Stimulated activated CD8-positive, alpha-beta memory T cell treated with anti-CD3 and anti-CD28 coated beads, Interleukin-12 subunit alpha, Interleukin-12 subunit beta, amount 100 ng/mL, for 1 hour (primary cell): ENCODE results near the gene SLC19A1.
"Not testable (repeated sequence)": the region's sequence is repeated elsewhere in the genome, so short reads cannot be mapped to it uniquely, and the experiment has no call there.

ENCODE experiments used
- DNase-seq: peaks from one replicate; pipeline ENCODE4 v3.0.0-alpha.2; 2020; ENCODE audit warnings: low read depth

Gene SLC19A1

DNA sequence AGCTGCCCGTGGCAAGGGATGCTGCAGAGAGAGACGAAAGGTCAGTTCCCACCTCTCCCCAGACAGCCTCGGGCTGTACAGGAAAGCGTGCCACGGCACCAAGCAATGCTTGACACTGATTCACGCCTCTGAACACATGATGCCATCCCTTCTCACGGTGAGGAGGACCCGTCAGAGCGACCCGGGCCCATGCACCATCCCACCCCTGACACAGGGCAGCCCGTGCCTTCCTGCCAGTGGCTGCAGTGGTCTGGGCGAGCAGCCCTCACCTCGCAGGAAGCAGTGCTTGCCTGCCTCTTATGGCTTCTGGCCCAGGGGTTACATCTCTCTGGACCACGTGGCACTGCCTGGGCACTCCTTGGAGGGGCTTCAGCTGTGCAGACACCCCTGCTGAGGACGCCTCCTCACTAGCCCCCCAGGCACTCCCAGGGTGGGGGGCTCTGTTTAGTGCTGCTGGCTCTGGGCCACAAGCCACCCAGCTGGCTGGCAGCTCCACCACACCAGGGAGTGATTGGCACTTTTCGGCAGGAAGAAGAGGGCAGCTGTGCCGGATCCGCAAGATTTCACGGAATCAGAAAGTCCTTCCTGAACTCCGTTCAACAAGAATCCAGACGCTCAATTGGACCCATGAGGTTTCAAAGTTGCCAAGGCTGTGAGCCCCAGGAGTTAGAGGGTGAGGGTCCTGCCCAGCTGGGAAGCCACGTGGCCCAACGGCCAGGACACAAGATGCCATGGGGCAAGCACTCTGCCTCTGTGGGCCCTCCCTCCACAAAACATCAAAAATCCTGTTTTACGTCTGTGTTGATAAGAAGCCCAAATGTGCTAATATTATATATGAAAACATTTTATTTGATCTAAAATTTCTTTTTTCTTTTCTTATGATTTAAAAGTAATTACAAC, 34.8 kb upstream of the SLC19A1 start:
- no peak for DNase-seq

GRCh38 chr21:45575993-45576837, 34.0 kb upstream of the SLC19A1 start:
- DNase-seq = no peak

DNA sequence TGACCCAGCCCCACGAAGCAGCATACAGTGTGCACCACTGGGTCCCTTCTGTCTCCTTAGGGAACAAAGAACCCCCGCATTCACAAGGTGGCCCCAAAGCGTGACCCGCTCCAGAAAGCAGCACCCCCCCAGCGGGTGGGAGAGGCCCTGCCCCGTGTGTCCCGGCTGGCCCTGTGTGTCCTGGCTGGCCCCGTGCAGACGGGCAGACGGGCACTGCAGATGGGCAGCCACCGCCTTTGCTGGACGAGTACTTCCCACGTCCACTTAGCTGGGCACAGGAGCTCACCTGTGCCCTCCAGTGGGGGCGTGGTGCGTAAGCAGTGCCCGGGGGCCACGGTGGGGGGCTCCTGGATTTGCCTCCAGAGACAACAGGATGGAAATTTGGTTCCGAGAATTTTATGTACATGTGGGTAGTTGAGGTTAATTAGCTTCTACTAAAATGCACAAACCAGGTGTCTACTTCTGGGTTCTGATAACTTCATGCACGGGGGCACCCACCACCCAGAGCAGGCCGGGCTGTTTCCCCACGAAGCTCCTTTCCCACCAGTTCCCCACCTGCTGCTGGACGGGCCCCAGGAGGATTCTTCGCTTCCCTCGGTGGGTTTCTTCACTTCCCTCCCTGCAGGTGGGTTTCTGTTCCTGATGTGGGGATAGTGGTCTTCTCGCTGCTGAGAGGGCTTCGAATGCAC, 33.2 kb upstream of the SLC19A1 start:
- no peak for DNase-seq

- no peak for DNase-seq
Observed at GRCh38 chr21:45574691-45575090, 32.5 kb upstream of the SLC19A1 start.

- DNase-seq = no peak
Observed at GRCh38 chr21:45574081-45574501, 31.9 kb upstream of the SLC19A1 start.

- DNase-seq = no peak
Observed at GRCh38 chr21:45573452-45574035, 31.3 kb upstream of the SLC19A1 start.

DNA sequence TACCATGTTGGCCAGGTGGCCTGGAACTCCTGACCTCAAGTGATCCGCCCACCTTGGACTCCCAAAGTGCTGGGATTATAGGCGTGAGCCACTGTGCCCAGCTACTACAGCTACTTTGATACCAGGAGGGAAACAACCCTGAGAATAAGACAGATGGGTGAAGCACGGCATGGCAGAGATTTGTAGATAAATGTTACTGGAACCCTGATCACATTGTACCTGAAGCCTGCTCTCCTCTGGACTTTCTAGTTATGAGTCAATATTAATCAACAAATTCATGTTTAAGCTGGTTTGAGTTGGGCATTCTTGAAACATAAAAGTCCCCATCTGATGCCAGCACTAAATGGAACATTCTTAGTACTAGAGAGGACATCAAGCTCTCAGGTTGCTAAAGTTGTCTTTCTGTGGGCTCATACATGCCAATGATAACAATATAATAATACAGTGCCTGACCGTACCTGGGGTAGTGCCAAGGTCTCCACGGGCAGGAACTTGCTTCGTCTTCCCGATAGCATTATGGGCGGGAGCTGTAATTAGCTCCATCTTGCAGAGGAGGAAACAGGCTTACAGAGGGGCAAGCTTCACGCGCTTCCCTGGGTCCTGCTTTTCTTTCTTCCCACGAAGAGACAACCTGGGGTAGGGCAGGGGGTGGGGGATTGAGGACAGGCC, 30.7 kb upstream of the SLC19A1 start:
- no peak for DNase-seq

DNA sequence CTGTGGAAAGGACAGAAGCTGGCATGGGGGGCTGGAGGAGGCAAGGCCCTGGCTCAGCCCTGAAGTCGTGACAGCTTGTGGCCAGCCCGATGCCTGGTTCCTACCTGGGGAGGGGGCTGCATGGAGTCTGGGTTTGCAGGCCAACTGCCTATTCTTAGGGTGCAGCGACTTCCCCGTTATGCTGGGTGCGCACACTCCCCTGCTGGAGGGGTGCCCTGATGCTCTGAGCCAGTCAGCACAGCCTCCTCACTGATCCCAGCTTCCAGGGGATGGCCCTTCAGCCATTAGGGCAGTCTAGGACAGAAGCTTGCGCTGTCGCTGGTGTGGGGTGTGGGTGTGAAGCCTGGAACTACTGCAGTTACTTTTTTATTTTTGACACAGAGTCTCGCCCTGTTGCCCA, 30.0 kb upstream of the SLC19A1 start:
- no peak for DNase-seq

DNA sequence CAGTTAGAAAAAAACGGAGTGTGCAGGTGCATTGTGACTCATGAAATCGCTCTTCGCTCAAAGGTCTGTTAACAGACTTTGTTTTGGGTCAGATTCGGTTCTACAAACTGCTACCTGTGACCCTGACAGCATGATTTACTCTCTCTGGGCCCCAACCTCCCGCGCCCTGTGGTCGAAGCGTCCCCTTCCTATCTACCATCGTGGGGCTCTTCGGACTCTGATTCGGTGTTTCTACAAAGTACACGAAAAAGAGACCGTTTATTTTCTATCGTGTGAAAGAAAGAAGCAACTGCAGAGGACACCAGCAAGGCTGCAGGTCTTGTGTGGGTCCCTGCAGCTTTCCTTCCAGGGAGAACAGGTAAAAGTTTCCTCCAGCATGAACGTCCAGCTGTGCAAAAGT, 29.4 kb upstream of the SLC19A1 start:
- DNase-seq = no peak

DNA sequence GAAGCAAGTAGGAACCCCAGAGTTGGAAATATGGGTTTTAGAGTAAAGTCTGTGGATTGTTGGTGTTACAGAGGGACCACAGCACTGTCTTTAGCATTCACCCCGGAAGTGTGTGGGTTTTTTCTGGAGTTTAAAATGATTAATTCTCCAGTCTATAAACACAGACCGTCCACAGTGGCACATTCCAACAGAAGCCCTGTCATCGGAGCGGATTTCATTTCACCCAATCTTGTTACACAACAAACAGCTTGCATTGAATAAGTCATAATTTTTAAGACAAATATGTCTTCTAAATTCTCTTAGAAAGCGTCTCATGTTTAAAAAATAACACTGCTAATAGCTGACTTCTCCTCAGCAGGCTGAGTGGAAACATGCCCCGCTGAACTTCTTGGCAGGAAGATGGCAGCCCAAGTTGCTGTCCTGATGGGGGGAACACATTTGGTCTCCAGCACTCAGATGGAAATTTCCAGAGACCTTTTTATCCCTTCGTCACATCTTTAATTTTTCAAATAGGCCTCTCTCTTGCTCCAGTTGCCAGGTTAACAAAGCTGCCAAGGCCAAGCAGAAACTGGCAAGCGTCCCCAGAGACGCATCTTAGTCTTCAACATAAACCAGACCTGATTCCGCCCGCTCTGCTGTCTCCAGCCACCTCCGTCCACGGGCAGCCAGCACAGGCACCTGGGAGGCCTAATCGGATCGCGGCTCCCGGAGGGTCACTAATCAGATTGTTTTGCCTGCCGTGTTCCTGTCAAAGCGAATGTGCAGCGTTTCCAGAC, 28.8 kb upstream of the SLC19A1 start:
- DNase-seq = no peak

- no peak for DNase-seq
Observed at GRCh38 chr21:45570071-45570470, 27.8 kb upstream of the SLC19A1 start.

DNA sequence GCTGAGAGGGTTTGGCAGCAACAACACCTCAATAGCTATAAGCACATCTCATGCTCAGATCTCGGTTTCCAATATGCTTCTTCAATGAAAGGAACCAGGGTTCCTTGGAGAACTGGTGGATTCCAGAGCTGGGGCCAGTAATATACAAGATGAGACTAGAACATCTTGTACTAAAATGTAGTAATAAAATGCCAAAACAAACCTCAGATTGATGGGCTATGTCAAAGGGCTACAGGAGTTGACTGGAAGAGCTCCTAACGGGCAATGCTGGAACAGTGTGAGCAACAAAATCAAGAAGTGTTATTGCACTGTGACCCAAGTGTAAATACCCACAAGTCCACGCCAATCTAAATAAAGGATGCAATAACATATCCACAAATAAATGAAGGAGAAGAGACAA, 26.1 kb upstream of the SLC19A1 start:
- DNase-seq = no peak

DNA sequence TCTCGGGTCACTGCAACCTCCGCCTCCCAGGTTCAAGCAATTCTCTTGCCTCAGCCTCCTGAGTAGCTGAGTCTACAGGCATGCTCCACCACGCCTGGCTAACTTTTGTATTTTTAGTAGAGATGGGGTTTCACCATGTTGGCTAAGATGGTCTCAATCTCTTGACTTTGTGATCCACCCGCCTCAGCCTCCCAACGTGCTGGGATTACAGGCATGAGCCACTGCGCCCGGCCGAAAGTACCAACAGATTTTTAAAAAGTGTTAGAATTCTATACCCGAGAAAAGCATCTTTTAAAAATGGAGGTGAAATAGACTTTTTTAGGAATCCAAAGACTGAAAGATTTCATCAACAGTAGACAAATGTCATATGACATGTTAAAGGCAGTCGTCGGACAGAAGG, 21.9 kb upstream of the SLC19A1 start:
- not testable (repeated sequence) for DNase-seq

GRCh38 chr21:45562965-45563364, 20.7 kb upstream of the SLC19A1 start:
- no peak for DNase-seq

DNA sequence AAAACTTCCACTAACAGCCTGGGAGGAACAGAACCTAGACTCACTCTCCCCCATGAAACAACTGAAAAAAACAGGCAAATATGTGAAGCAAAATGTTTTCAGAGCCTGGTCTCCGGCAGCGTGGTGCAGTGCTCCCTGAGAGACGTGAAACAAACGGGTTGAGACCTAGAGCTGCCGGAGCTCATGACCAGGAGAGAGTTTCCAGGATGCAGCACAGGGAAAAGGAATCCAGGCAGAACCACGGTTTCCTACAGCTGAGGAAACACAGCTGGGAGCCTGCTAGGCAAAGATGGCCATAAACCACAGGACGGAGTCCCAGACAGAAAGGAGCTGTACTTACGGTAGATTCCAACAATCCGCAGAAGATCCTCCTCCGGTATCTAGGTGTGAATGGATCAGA, 20.2 kb upstream of the SLC19A1 start:
- DNase-seq = no peak

DNA sequence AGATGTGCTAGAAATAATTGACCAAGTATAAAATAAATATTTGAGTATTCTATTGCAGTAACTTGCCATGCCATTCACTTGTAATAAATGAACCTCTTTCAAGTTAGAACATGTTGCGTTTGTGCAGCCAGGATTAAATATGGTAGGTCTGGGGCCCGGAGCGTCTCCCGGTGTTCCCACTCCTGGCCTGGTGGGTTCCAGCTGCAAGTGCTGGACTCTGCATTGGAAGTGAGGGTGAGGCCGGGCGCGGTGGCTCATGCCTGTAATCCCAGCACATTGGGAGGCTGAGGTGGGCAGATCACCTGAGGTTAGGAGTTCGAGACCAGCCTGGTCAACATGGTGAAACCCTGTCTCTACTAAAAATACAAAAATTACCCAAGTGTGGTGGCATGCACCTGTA, 19.0 kb upstream of the SLC19A1 start:
- not testable (repeated sequence) for DNase-seq

- DNase-seq = no peak
Observed at GRCh38 chr21:45560106-45561021, 18.1 kb upstream of the SLC19A1 start.

- no peak for DNase-seq
Observed at GRCh38 chr21:45559216-45560105, 17.2 kb upstream of the SLC19A1 start.
